ENCODE data around the gene ARHGEF10L.

Gene ARHGEF10L

GRCh38 chr1:17544776-17545350, 5.4 kb downstream of the ARHGEF10L start:
- intact Hi-C loops (cut with DNase I): no loop called here

GRCh38 chr1:17545356-17545755, 5.9 kb downstream of the ARHGEF10L start:
- intact Hi-C loops (cut with DNase I): no loop called here
- no peak for DNase-seq

More at GRCh38 chr1:17544776-17545350, 5.4 kb downstream of the ARHGEF10L start:
- DNase-seq: no peak

- peak in 12 of 42 donors; percentile 13 to 69 (median 44) for DNase-seq
- intact Hi-C loops (cut with DNase I): no loop called here
Observed at GRCh38 chr1:17546946-17547670, 7.6 kb downstream of the ARHGEF10L start.

GRCh38 chr1:17549384-17549783, 9.9 kb downstream of the ARHGEF10L start:
- intact Hi-C loops (cut with DNase I): no loop called here
- no peak for DNase-seq

- no peak for DNase-seq
- intact Hi-C loops (cut with DNase I): no loop called here
Observed at GRCh38 chr1:17550729-17551584, 11.5 kb downstream of the ARHGEF10L start.

- intact Hi-C loops (cut with DNase I): no loop called here
- DNase-seq: peak in 3 of 42 donors; percentile 31 to 46 (median 37)
Observed at GRCh38 chr1:17551755-17552234, 12.3 kb downstream of the ARHGEF10L start.

- intact Hi-C loops (cut with DNase I): no loop called here
- peak in 5 of 42 donors; percentile 21 to 69 (median 37) for DNase-seq
Observed at GRCh38 chr1:17553975-17554700, 14.6 kb downstream of the ARHGEF10L start.

- intact Hi-C loops (cut with DNase I): no loop called here
- DNase-seq: no peak
Observed at GRCh38 chr1:17554954-17555353, 15.5 kb downstream of the ARHGEF10L start.

GRCh38 chr1:17557986-17558385, 18.5 kb downstream of the ARHGEF10L start:
- no peak for DNase-seq
- intact Hi-C loops (cut with DNase I): no loop called here

- intact Hi-C loops (cut with DNase I): no loop called here
Observed at GRCh38 chr1:17558541-17558940, 19.0 kb downstream of the ARHGEF10L start.

GRCh38 chr1:17558954-17559614, 19.6 kb downstream of the ARHGEF10L start:
- intact Hi-C loops (cut with DNase I): no loop called here
- no peak for DNase-seq

More at GRCh38 chr1:17558541-17558940, 19.0 kb downstream of the ARHGEF10L start:
- no peak for DNase-seq

- intact Hi-C loops (cut with DNase I): no loop called here
Observed at GRCh38 chr1:17559615-17560419, 20.3 kb downstream of the ARHGEF10L start.

GRCh38 chr1:17561247-17561548, 21.7 kb downstream of the ARHGEF10L start:
- intact Hi-C loops (cut with DNase I): no loop called here

More at GRCh38 chr1:17559615-17560419, 20.3 kb downstream of the ARHGEF10L start:
- DNase-seq: no peak

GRCh38 chr1:17561561-17561985, 22.1 kb downstream of the ARHGEF10L start:
- intact Hi-C loops (cut with DNase I): no loop called here
- peak in 5 of 42 donors; percentile 24 to 69 (median 30) for DNase-seq

More at GRCh38 chr1:17561247-17561548, 21.7 kb downstream of the ARHGEF10L start:
- peak in 21 of 42 donors; percentile 18 to 72 (median 43) for DNase-seq

- peak in 3 of 42 donors; percentile 35 to 43 (median 36) for DNase-seq
- intact Hi-C loops (cut with DNase I): no loop called here
Observed at GRCh38 chr1:17562375-17562774, 22.9 kb downstream of the ARHGEF10L start.

- DNase-seq: peak in 5 of 42 donors; percentile 21 to 62 (median 44)
Observed at GRCh38 chr1:17563494-17564281, 24.2 kb downstream of the ARHGEF10L start.

More at GRCh38 chr1:17563494-17564281, 24.2 kb downstream of the ARHGEF10L start:
- intact Hi-C loops (cut with DNase I): no loop called here
